GM13977 (cell line): ENCODE measurements around the gene CCL2.

Source experiments
- DNase-seq: peaks from one replicate; pipeline ENCODE4 v3.0.0; 2012; ENCODE audit warnings: low spot score
- CTCF ChIP-seq: IDR thresholded peaks from 2 replicates; pipeline ENCODE4 v1.5.1; 2012; ENCODE audit warnings: mild to moderate bottlenecking, control low read depth; ENCODE audit not compliant: insufficient read depth; ENCODE audit errors: extremely low read depth, missing control alignments
- in situ Hi-C: fragments of 300-500 bp; cut with MboI; formaldehyde crosslinking; loops from one replicate; pipeline ENCODE4 v1.12.0; 2022; ENCODE audit warnings: low sequenced_read_pairs, low pct_unique_long_range_greater_than_20kb, mixed read lengths, inconsistent platforms; ENCODE audit not compliant: unreplicated experiment

The CCL2 gene

GRCh38 chr17:34305606-34306005, 50.5 kb downstream of the CCL2 start:
- no peak for DNase-seq
- in situ Hi-C loops: no loop called here
- TF ChIP-seq CTCF: no peak

GRCh38 chr17:34306466-34306865, 51.4 kb downstream of the CCL2 start:
- DNase-seq: no peak
- in situ Hi-C loops: no loop called here
- no peak for TF ChIP-seq CTCF
